AG09319 (cell line): ENCODE results near the gene MTHFD1L.
A peak's percentile ranks its signal among the peaks of the same experiment; 100 is the strongest.
"Not testable (repeated sequence)": the region's sequence is repeated elsewhere in the genome, so short reads cannot be mapped to it uniquely, and the experiment has no call there.

Experiments used
- DNase-seq: peaks from one replicate; pipeline ENCODE4 v3.0.0-alpha.2; 2010; ENCODE audit warnings: low read depth; ENCODE audit errors: extremely low read depth
- CTCF ChIP-seq: IDR thresholded peaks from 2 replicates; pipeline ENCODE4 v1.5.1; 2011; ENCODE audit warnings: low read depth, mild to moderate bottlenecking, inconsistent platforms, low read length, moderate library complexity

The MTHFD1L gene

GRCh38 chr6:150857062-150857944, 8.2 kb upstream of the MTHFD1L start:
- DNase-seq, result peak; percentile 93
- no peak for TF ChIP-seq CTCF

DNA sequence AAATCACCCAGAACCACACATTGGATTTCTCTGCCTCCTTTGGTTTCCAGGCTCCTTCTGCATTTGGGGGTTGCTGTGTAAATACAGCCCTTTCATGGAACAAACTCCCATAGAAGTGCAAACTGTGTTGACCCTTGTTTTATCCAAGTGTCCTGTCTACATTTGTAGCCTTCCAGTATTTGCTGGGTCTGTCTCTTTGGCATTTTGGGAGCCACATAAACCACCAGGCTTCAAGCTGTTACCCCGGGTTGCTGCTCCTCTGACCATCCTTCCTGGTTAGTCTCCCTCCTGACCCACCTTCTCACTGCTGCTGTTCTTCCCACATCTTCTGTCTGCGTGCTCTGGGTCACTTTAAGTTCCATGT, 7.6 kb upstream of the MTHFD1L start:
- no peak for TF ChIP-seq CTCF
- no peak for DNase-seq

DNA sequence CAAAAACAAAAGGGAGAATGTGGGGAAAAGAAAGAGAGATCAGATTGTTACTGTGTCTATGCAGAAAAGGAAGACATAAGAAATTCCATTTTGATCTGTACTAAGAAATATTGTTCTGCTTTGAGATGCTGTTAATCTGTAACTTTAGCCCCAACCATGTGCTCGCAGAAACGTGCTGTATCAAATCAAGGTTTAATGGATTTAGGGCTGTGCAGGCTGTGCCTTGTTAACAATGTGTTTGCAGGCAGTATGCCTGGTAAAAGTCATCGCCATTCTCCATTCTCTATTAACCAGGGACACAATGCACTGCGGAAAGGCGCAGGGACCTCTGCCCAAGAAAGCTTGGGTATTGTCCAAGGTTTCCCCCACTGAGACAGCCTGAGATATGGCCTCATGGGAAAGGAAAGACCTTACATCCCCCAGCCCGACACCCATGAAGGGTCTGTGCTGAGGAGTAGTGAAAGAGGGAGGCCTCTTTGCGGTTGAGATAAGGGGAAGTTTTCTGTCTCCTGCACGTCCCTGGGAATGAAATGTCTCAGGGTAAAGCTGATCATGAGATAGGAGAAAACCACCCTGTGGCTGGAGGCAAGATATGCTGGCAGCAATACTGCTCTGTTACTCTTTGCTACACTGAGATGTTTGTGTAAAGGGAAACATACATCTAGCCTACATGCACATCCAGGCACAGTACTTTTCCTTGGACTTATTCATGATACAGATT, 3.9 kb upstream of the MTHFD1L start:
- not testable (repeated sequence) for DNase-seq

DNA sequence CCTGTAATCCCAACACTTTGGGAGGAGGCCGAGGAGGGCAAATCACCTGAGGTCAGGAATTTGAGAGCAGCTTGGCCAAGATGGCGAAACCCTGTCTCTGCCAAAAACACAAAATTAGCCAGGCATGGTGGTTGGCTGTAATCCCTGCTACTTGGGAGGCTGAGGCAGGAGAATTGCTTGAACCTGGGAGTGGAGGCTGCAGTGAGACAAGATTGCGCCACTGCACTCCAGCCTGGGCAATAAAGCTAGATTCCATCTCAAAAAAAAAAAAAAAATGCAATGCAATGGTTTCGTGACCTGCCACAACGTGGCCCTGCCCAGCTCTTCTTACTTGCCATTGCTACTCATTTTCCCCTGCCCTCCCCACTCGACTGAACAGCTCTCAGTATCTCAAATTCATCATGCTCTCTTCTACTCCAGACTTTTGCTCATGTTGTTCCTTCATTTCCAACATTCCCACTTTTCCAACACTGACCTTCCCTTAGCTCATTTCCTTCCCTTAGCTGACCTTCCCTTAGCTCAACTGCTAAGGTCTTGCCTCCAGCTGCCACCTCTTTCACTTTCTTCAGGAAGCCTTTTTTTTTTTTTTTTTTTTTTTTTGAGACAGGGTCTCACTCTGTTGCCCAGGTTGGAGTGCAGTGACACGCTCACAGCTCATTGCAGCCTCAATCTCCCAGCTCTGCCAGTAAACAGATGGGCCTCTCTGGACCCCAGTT, 2.1 kb upstream of the MTHFD1L start:
- no peak for DNase-seq
- no peak for TF ChIP-seq CTCF

- TF ChIP-seq CTCF, result no peak
- DNase-seq, result no peak
These were observed 478 bp upstream of the MTHFD1L start for GRCh38 chr6:150865043-150865405.

DNA sequence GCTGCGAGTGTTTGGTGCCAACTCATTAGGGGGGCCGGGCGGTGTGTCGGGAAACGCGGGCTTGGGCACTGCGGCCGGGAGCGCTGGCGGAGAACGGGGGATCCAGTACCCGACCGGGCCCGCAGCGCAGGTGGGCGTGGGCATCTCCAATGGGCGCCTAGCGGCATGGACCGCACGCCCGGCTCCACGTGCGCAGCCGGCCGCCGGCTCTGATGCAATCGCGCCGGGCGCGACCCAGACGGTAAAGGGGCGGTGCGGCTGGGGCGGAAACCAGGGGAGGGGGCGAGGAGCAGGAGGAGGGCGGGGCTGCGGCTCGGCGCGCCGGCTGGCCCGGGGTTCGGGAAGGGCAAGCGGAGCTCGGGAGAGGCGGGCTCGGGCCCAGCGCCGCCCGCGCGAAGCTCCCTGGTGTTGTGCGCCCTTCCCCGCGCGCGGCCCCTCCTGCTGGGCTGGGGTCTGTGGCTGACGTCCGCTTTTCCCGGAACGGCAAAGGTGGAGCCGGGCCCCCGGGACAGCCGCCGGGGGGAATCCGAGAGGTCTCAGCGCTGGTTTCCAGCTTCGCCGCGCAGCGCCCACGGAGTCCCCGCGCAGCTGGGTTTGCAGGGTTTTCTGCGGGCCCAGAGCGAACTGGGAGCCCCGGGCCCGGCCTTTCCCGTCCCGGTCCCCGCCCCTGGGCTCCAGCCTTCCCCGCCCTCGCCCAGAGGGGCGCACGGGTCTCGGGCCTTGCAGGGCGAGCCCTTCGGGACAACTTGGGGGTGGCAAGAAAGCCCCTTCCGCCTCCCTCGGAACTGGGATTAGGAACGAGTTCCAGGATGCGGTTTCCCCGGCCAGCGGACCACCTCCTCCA, 867 bp downstream of the MTHFD1L start:
- no peak for TF ChIP-seq CTCF
- peak; percentile 88 for DNase-seq

DNA sequence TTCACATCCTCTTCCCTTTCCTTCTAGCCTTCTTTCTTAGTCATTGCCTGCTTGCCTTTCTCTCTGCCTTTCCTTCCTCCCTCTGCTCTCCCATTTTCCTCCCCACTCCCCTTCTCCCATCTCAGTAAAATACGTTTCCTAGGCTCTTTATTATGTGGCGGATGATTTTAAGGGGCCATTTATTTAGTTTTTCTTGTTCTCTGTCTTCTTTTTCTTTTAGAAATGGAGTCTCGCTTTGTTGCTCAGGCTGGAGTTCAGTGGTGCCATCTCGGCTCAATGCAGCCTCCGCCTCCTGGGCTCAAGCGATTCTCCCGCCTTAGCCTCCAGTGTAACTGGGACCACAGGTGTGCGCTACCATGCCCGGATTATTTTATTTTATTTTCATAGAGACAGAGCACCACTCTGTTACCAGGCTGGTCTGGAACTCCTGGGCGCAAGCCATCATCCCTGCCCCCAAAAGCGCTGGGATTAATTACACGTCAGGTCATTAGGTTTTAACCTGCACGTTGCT, 1.5 kb downstream of the MTHFD1L start:
- TF ChIP-seq CTCF, result no peak
- no peak for DNase-seq
